Right cardiac atrium (tissue), 5 donors: ENCODE measurements around the gene ANGPTL8. TPM values are rescaled to one million over a fixed set of nuclear protein-coding genes. Genes with fewer than 3 reads are reported as not detected.

Experiments
- ATAC-seq, 2 donors: fragments of 200-7000 bp; cut with Tn5 transposase; one replicate each; pipeline versions ENCODE4 v1.8.0 to v1.9.1; 2020; ENCODE audit warnings: moderate library complexity in 2 of 2, mild to moderate bottlenecking in 1 of 2
- DNase-seq, 3 donors: peaks; one replicate each; pipeline ENCODE4 v3.0.0-alpha.2; 2020
- H3K27ac ChIP-seq: one replicate; pipeline ENCODE4 v1.5.1; 2013; ENCODE audit warnings: mild to moderate bottlenecking, low read length, control low read depth, moderate library complexity
- H3K27me3 ChIP-seq: one replicate; pipeline ENCODE4 v1.6.1; 2013; ENCODE audit not compliant: control insufficient read depth, insufficient read depth
- H3K4me1 ChIP-seq: one replicate; pipeline ENCODE4 v1.6.1; 2013; ENCODE audit warnings: low read length; ENCODE audit not compliant: control insufficient read depth, insufficient read depth
- H3K4me3 ChIP-seq: one replicate; pipeline ENCODE4 v1.5.1; 2013; ENCODE audit warnings: low read length, control low read depth
- H3K9me3 ChIP-seq: one replicate; pipeline ENCODE4 v1.6.1; 2013; ENCODE audit warnings: low read length; ENCODE audit not compliant: control insufficient read depth
- WGBS: extraction: QIAGEN DNeasy Blood & Tissue Kit; methylation state at CpG from one replicate; pipeline ENCODE4 v1.1.7; 2013; 5-methylcytosine and 5-hydroxymethylcytosine counted together
- intact Hi-C, 4 donors: fragments of 100-400 bp; cut with DNase I; formaldehyde crosslinking; loops; one replicate each; pipeline versions ENCODE4 v1.11.0 to v1.14.0; 2022 to 2023
- polyA plus RNA-seq: library from polyadenylated mRNA; stranded (reverse); fragments of 200-250 nt; gene quantifications from one replicate; pipeline ENCODE4 v1.2.3, GENCODE V29; 2013
- total RNA-seq, 4 donors: library from RNA; stranded (reverse); fragmentation: NEBNext Ultra II Directional; extraction: Animal tissue kit (Norgen Biotek cat#: 25700); gene quantifications; one replicate each; pipeline ENCODE4 v1.2.1, GENCODE V29; 2021
- donor health status: healthy with polysubstance abuse.
- donor health status: DM: no; HTN: yes; CAD: no.
- donor health status: DM: no; HTN: no; CAD: no.
- donor health status: DM: no; HTN: yes; CAD: no; lungs with severe emphysema.
- donor health status: DM: yes; HTN: yes; CAD: no.

The ANGPTL8 gene
- total and polyA plus RNA-seq, 5 donors, result 0.47 to 4.8 (median 0.68) TPM; not detected in 1

DNA sequence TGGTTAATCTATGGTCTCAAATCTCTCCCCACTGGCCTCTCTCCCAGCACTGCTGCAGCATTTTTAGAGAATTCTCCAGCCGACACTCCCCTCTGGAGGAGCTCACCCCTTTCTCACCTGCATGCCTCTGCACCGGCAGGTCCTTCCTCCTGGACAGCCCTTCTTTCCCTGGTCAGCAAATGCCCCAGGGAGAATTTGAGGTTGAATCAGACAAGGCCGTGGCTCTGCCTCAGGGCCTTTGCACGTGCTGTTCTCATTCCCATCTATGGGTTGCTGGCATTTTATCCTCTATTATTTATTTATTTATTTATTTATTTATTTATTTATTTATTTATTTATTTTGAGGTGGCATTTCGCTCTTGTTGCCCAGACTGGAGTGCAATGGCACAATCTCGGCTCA is 24.3 kb downstream of the ANGPTL8 start:
- 92% methylated on average over 6 of the region's 6 CpGs for WGBS
- ATAC-seq (no peak), DNase-seq (no peak)
- intact Hi-C loops, result no loop called here
- Histone ChIP-seq H3K27me3 (no peaks in the 10 kb centered on the region), H3K9me3 (no peaks in the 10 kb centered on the region), H3K4me3 (no peak overlapping the region), H3K4me1 (peaks cover 3% of the 10 kb centered on the region), H3K27ac (no peak overlapping the region)

DNA sequence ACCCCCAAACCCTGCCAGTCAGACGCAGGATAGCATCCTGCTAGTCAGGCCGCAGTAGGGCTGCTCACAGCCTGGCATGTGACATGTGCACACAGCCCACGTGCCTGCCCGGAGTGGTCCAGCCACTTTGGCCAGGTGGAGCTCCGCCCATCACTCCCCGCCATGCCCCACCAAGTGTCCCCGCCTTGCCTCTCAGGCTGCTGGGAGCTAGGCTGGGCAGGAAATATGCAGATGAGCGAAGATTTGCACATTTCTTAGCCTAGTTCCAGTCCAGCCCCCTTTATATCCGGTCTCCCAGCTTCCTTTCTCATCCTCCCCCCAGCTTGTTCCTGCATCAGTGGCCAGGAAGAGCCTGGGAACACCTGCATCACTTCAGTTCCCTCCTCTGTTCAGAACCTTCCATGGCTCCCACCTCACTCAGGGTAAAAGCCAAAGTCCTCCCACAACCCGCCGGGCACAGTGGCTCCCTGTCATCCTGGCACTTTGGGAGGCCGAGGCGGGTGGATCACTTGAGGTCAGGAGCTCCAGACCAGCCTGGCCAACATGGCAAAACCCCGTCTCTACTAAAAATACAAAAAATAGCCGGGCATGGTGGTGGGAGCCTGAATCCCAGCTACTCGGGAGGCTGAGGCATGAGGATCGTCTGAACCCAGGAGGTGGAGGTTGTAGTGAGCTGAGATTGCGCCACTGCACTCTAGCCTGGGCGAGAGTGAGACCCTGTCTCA is 25.2 kb downstream of the ANGPTL8 start:
- WGBS, result 66% methylated on average over 19 of the region's 19 CpGs
- ATAC-seq, result peak; percentile 66 to 74
- Histone ChIP-seq H3K4me1 (peaks cover 3% of the 10 kb centered on the region), H3K4me3 (no peak overlapping the region), H3K9me3 (no peaks in the 10 kb centered on the region), H3K27me3 (no peaks in the 10 kb centered on the region), H3K27ac (peak overlapping the region; percentile 1)
- DNase-seq, result peak; percentile 68 to 84 (median 83)
- intact Hi-C loops, result no loop called here

DNA sequence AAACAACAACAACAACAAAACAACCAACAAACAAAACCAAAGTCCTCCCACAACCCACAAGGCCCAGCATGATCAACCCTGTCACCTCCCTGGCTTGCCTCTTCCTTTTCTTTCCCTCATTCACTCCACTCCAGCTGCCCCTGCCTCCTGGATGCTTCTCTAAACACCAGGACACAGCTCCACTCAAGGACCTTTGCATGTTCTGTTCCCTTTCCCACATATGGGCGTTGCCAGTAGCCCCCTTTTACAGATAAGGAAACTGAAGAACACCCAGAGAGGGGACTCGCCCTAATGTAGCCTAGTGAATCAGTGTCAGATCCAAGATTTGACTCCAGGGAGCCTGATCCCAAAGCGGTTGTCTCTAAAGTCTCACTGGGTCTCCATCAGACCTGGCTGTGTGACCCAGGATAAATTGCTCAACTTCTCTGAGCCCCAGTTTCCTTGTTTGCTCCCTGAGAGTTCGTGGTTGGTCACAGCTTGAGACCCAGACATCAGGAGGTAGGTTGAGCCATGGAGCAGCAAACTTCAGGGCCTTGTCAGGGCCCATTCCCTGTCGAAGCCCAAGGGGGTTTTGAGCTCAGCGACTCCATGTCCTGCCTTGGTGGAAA is 25.9 kb downstream of the ANGPTL8 start:
- Histone ChIP-seq H3K27me3 (no peaks in the 10 kb centered on the region), H3K27ac (no peak overlapping the region), H3K4me3 (no peak overlapping the region), H3K4me1 (peaks cover 3% of the 10 kb centered on the region), H3K9me3 (no peaks in the 10 kb centered on the region)
- peak in 1 of 2 donors; percentile 11 for ATAC-seq
- DNase-seq, result no peak
- 90% methylated on average over 6 of the region's 6 CpGs for WGBS
- intact Hi-C loops, result no loop called here

DNA sequence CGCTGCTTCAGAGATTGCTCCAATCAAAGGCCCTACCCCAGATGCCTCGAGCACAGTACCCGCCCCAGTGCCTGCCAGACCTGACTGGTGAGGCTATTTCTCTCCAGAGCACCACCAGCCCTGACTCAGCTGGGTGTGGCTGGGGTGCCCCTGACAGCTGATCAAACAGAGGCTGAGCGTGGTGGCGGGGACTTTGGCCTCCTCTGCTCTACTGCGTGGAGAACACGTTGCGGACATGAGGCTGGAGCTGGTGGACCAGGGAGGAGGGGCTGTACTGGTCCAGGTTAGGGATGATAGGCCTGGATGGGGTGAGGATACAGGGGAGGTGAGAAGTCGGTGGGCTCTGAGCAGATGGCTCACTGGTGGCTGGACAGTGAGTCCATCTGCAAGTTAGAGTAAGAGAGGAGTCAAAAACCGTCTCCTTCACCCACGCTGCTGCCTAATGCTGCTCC is 26.4 kb downstream of the ANGPTL8 start:
- H3K27ac ChIP-seq, result no peak overlapping the region

DNA sequence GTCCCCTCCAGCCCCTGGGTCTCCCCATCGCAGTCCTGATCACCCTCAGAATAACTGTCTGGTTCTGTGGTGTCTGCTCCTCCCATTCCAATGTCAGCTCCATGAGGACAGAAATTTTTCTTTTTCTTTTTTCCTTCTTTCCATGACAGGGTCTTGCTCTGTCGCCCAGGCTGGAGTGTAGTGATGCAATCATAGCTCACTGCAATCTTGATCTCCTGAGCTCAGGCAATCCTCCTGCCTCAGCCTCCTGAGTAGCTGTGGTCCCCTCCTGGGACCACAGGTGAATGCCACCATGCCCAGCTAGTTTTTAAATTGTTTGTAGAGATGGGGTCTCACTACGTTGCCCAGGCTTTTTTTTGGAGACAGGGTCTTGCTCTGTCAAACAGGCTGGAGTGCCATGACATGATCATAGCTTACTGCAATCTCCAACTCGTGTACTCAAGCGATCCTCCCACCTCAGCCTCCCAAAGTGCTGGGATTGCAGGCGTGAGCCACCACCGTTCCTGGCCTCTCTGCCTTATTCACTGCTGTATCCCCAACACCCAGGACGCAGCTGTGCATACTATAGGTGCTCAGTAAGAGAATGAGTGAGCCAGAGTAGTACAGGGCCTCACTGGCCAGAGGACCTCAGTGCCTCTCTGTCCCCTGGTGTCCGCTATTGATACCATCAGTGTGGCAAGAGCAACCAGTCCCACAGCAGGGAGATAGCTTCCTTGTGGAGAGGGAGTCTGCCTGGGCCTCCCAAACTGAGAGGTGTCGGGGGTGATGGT is 28.1 kb downstream of the ANGPTL8 start:
- Histone ChIP-seq H3K4me3 (no peak overlapping the region), H3K9me3 (no peaks in the 10 kb centered on the region), H3K27me3 (no peaks in the 10 kb centered on the region), H3K27ac (no peak overlapping the region), H3K4me1 (no peaks in the 10 kb centered on the region)
- DNase-seq (no peak), ATAC-seq (no peak)
- intact Hi-C loops, result no loop called here
- WGBS, result 91% methylated on average over 10 of the region's 10 CpGs

More for the DNA sequence above, 26.4 kb downstream of the ANGPTL8 start:
- no peaks in the 10 kb centered on the region for H3K27me3 ChIP-seq
- 77% methylated on average over 11 of the region's 11 CpGs for WGBS
- ATAC-seq, result peak; percentile 26 to 29
- H3K4me3 ChIP-seq, result no peak overlapping the region
- H3K9me3 ChIP-seq, result no peaks in the 10 kb centered on the region
- peak in 1 of 3 donors; percentile 53 for DNase-seq
- H3K4me1 ChIP-seq, result peaks cover 3% of the 10 kb centered on the region
- intact Hi-C loops, result no loop called here

DNA sequence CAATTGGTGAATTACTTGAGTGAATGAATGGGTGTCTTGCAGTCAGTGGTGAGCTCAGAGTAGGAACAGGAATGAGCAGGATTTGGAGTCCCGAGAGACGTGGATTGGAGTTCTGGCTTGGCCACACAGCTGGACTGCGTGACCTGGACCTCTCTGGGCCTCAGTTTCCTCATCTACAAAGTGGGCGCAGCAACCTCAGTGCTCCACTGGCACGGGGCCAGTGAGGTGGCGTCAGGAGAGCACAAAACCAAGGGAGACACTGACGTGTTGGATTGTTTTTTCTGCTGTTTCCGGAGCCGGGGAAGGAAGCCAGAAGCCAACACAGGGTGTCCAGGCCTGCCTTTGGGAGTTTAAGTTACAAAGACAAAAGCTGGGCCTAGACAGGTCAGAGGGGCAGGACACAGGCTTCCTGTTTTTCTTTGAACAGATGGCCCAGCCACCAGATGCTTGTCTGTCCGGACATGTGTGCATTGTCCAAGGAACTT is 29.4 kb downstream of the ANGPTL8 start:
- WGBS, result 37% methylated on average over 10 of the region's 10 CpGs
- peak; percentile 80 to 87 for ATAC-seq
- Histone ChIP-seq H3K4me1 (no peaks in the 10 kb centered on the region), H3K4me3 (no peak overlapping the region), H3K27ac (no peak overlapping the region), H3K27me3 (no peaks in the 10 kb centered on the region), H3K9me3 (no peaks in the 10 kb centered on the region)
- intact Hi-C loops, result no loop called here
- peak; percentile 81 to 91 (median 86) for DNase-seq

DNA sequence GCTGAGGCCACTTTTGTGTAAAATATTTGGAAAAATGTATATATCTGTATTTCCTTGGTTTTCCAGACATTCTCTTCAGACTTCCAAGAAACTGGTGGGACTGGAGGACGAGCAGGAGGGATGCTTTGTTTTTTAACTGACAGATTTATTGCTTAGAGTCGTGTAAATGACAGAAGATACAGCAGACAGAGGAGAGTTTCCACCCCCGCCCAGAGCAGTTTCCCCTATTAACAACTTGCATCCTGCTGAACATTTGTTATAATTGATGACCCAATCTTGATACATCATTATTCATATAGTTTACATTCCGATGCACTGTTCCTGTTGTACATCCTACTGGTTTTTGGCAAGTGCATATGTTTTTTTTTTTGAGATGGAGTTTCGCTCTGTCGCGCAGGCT is 30.0 kb downstream of the ANGPTL8 start:
- no peaks in the 10 kb centered on the region for H3K4me1 ChIP-seq
- H3K27me3 ChIP-seq, result no peaks in the 10 kb centered on the region
- DNase-seq (no peak), ATAC-seq (no peak)
- no peak overlapping the region for H3K4me3 ChIP-seq
- 38% methylated on average over 6 of the region's 7 CpGs for WGBS
- intact Hi-C loops, result no loop called here
- H3K27ac ChIP-seq, result peak overlapping the region; percentile 20
- H3K9me3 ChIP-seq, result no peaks in the 10 kb centered on the region

DNA sequence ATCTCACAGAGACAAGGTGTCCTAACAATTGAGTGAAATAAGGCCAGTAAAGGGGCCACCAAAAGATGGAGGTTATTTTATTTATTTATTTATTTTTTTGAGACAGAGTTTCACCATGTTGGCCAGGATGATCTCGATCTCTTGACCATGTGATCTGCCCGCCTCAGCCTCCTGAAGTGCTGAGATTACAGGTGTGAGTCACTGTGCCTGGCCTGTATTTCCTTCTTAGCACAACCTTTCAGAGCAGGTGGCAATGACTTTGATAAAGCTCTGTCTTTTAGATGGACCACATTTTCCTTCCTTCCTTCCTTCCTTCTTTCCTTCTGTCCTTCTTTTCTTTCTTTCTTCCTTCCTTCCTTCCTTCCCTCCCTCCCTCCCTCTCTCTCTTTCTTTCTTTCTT is 33.9 kb downstream of the ANGPTL8 start:
- intact Hi-C loops, result no loop called here
- no peaks in the 10 kb centered on the region for H3K4me1 ChIP-seq
- H3K4me3 ChIP-seq, result no peak overlapping the region
- ATAC-seq (no peak), DNase-seq (peak in 1 of 3 donors; percentile 7)
- WGBS, result 77% methylated on average over 2 of the region's 2 CpGs
- H3K9me3 ChIP-seq, result no peaks in the 10 kb centered on the region
- H3K27me3 ChIP-seq, result no peaks in the 10 kb centered on the region
- no peak overlapping the region for H3K27ac ChIP-seq

DNA sequence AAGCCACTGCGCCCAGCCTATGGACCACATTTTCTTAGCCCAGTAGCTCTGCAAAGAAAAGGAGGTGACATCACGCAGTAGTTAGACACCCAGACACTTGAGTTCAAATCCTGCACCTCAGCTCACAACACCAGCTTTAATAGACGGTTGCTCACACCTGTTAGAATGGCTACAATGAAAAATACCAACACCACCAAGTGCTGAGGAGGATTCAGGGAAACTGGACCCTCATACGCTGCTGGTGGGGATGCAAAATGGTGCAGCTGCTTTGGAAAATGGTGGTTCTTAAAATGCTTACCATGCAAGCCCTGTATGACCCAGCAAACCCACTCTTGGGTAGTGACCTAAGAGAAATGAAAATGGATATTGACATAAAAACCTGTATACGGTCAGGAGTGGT is 34.6 kb downstream of the ANGPTL8 start:
- Histone ChIP-seq H3K4me3 (no peak overlapping the region), H3K4me1 (no peaks in the 10 kb centered on the region), H3K27me3 (no peaks in the 10 kb centered on the region), H3K9me3 (no peaks in the 10 kb centered on the region), H3K27ac (no peak overlapping the region)
- WGBS, result 77% methylated on average over 5 of the region's 5 CpGs
- ATAC-seq, result no peak
- DNase-seq, result no peak
- intact Hi-C loops, result no loop called here

DNA sequence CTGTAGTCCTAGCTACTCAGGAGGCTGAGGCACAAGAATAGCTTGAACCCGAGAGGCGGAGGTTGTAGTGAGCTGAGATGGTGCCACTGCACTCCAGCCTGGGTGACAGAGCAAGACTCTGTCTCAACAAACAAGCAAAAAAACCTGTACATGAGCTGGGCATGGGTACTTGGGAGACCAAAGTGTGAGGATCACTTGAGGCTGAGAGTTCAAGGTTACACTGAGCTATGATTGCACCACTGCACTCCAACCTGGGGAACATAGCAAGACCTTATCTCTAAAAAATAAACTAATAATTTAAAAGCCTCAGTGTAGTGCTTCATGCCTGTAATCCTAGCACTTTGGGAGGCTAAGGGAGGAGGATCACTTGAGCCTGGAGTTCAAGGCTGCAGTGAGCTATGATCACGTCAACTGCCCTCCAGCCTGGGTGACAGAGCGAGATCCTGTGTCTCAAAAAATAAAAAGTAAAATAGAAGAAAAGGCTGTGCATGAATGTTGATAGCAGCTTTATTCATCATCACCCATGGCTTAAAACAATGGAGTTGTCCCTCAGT is 35.2 kb downstream of the ANGPTL8 start:
- ATAC-seq, result no peak
- no peak overlapping the region for H3K4me3 ChIP-seq
- no peaks in the 10 kb centered on the region for H3K9me3 ChIP-seq
- no peak for DNase-seq
- H3K4me1 ChIP-seq, result peaks cover under 1% of the 10 kb centered on the region
- no peaks in the 10 kb centered on the region for H3K27me3 ChIP-seq
- 73% methylated on average over 4 of the region's 4 CpGs for WGBS
- intact Hi-C loops, result no loop called here
- no peak overlapping the region for H3K27ac ChIP-seq

DNA sequence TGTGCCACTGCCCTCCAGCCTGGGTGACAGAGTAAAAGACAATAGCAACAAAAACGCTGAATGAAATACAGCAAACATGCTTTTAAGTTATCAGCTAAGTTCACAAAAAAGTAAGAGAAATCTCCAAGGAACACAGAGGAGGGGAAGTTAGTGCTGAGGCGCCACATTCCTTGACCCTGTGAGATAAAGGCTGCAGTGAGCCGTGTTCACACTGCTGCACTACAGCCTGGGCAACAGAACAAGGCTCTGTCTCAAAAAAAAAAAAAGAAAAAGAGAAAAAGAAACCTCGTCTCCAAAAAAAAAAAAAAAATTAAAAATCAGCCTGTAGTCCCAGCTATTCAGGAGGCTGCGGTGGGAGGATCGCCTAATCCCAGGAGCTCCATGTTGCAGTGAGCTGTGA is 39.3 kb downstream of the ANGPTL8 start:
- Histone ChIP-seq H3K4me1 (peaks cover 4% of the 10 kb centered on the region), H3K4me3 (no peak overlapping the region), H3K27ac (no peak overlapping the region), H3K9me3 (no peaks in the 10 kb centered on the region), H3K27me3 (no peaks in the 10 kb centered on the region)
- peak; percentile 93 to 95 for ATAC-seq
- intact Hi-C loops, result no loop called here
- DNase-seq, result peak in 2 of 3 donors; percentile 58 to 78
- 19% methylated on average over 6 of the region's 6 CpGs for WGBS
